ACC112 (cell line): ENCODE results near the gene KIDINS220.
A peak's percentile ranks its signal among the peaks of the same experiment; 100 is the strongest.

Source experiments
- H2AFZ ChIP-seq: fragments of 200-600 bp; sonication (generic); one replicate; pipeline ENCODE4 v1.6.0; 2017; ENCODE audit warnings: antibody characterized with exemption, low read length; ENCODE audit not compliant: unreplicated experiment
- H3K27ac ChIP-seq: fragments of 200-600 bp; sonication (generic); 2 replicates; pipeline ENCODE4 v1.5.1; 2014; ENCODE audit warnings: low read depth, mild to moderate bottlenecking, antibody characterized with exemption, low read length, moderate library complexity
- H3K27me3 ChIP-seq: fragments of 200-600 bp; sonication (generic); 2 replicates; pipeline ENCODE4 v1.6.1; 2014; ENCODE audit warnings: mild to moderate bottlenecking, antibody characterized with exemption, low read length, moderate library complexity, mixed read lengths; ENCODE audit not compliant: insufficient read depth
- H3K36me3 ChIP-seq: fragments of 200-600 bp; sonication (generic); 2 replicates; pipeline ENCODE4 v1.6.1; 2016; ENCODE audit warnings: mild to moderate bottlenecking, antibody characterized with exemption, low read length, moderate library complexity, mixed read lengths; ENCODE audit not compliant: insufficient read depth
- H3K4me1 ChIP-seq: fragments of 200-600 bp; sonication (generic); one replicate; pipeline ENCODE4 v1.6.1; 2016; ENCODE audit warnings: low read length, mixed read lengths; ENCODE audit not compliant: insufficient read depth, unreplicated experiment, control insufficient read depth
- H3K4me3 ChIP-seq: fragments of 200-600 bp; sonication (generic); 2 replicates; pipeline ENCODE4 v1.5.1; 2014; ENCODE audit warnings: mild to moderate bottlenecking, low read depth, low read length
- H3K79me2 ChIP-seq: fragments of 200-600 bp; sonication (generic); one replicate; pipeline ENCODE4 v1.6.0; 2016; ENCODE audit warnings: low read length; ENCODE audit not compliant: control insufficient read depth, unreplicated experiment, insufficient read depth

Gene KIDINS220

DNA sequence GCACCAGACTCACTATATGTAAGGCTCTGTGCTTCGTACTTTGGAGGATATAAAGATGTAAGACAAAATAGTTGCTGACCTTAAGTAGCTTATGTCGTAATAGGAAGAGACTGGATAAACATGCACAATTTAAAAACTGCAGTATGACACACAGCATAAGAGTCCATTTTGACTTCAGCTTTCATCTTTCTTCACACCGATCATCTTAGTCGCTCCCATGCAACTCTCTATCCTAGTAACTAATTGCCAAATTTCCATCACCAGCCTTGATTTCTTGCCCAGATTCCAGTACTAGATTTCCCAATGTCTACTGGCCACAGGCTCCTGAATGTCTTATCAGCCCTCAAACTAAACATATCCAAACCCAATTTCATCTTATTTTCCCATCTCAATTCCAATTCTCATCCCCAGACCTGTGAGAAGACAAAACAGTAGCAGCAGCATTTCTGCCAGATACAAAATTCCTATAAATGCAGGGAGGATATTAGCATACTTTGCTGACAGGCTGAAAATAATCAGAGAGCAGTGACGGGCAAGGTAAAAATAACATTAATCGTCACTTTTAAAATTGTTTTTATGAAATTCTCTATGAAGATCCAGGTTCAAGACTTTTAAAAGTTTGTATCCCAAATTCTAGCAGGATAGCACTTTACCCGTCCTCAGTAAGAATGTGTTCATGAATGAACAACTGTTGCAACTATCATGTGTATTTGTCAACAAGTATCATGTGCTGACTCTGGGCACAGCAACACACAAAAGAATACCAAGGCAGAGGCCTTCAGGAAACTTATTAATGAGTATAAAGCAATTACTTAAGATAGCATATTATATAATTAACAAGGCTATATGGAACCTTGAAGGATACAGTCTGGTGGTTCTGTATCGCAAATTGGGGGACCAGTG lies 42.2 kb downstream of the KIDINS220 start:
- Histone ChIP-seq H3K79me2 (no peaks in the 10 kb centered on the region), H3K4me1 (peaks cover 14% of the 10 kb centered on the region), H3K4me3 (no peak overlapping the region), H3K27ac (peak overlapping the region; percentile 65), H3K27me3 (no peaks in the 10 kb centered on the region), H3K36me3 (peaks cover 22% of the 10 kb centered on the region), H2AFZ (no peak overlapping the region)

DNA sequence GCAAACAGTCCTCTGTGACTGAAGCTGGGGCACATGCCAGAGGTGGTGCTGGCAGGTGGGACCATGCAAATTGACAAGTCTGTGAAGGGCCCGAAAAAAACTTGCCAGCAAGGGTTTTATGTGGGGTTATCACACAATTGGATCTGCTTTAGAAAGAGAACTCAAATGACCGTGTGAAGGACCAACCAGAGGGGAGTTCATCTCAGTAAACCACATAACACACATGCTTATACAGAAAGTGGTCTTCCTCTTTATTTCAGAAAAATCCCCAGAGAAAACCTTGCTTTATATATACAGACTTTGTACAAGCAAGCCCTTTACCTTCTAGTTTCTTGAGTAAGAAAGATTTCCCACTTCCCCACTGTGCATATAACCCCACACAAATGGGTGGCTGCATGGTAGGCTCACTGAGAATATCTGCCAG lies 46.7 kb downstream of the KIDINS220 start:
- Histone ChIP-seq H2AFZ (no peak overlapping the region), H3K4me1 (peaks cover 14% of the 10 kb centered on the region), H3K27ac (no peak overlapping the region), H3K79me2 (no peaks in the 10 kb centered on the region), H3K36me3 (peaks cover 23% of the 10 kb centered on the region), H3K27me3 (no peaks in the 10 kb centered on the region), H3K4me3 (no peak overlapping the region)

DNA sequence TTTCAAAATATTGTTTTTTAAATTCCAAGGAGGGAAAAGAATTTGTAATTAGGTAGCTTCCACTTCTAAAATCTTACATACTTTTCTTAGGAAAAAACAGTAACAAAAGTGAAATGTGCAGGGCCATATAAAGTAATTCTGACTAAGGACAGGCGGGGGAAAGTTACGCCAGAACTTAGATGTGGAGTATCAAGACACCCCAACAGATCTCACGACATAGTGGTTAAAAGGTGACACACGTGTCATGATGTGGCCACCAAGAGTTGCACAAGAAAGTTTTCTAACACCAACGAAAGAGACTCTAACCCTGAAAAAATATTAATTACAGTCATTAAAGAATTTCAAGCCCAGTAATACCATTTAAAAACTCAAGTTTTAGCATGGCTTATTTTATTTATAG lies 51.0 kb downstream of the KIDINS220 start:
- peaks cover 22% of the 10 kb centered on the region for H3K36me3 ChIP-seq
- no peaks in the 10 kb centered on the region for H3K4me1 ChIP-seq

DNA sequence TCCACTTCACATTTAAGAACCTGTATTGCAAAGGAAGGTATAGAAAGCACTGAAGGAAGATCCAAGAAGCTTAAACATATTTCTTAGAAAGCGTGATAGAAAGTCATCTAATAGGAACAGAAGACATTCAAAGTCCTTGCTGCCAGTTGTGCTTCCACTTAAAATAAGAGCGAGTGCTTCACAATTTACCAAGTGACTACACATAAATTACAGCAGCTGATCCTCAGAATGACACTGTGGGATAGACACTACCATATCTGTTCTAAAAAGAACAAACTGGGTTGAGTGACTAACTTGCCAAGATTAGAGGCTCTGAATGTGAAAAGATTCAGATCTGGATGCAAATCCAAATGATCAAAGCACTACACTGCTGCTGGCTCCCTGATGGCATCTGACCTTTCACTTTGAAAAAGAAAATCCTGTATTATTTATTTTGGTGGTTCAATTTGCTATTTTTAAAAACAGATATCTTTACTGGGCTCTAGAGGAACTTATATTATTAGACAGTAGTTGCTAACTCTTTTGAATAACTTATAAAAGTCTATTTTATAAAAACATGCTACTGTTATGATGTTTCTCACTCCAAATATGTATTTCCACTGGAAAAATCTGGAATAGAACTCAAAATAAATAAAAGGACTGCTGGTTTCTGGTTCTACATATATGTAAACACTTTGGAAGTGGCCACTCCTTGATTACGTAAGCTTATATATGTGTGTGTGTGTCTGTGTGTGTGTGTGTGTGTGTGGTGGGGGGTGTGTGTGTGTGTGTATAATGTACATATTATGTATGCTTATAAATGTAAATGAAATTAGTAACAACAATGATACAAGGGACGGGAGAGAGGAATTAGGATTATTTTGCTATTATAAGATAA lies 57.4 kb downstream of the KIDINS220 start:
- H3K4me1 ChIP-seq, result no peaks in the 10 kb centered on the region
- no peaks in the 10 kb centered on the region for H3K27me3 ChIP-seq
- no peaks in the 10 kb centered on the region for H3K79me2 ChIP-seq
- H3K36me3 ChIP-seq, result peaks cover 16% of the 10 kb centered on the region
- H2AFZ ChIP-seq, result no peak overlapping the region
- H3K27ac ChIP-seq, result no peak overlapping the region
- no peak overlapping the region for H3K4me3 ChIP-seq

More for the DNA sequence above, 51.0 kb downstream of the KIDINS220 start:
- no peaks in the 10 kb centered on the region for H3K79me2 ChIP-seq
- H2AFZ ChIP-seq, result no peak overlapping the region
- no peak overlapping the region for H3K4me3 ChIP-seq
- no peak overlapping the region for H3K27ac ChIP-seq
- no peaks in the 10 kb centered on the region for H3K27me3 ChIP-seq

DNA sequence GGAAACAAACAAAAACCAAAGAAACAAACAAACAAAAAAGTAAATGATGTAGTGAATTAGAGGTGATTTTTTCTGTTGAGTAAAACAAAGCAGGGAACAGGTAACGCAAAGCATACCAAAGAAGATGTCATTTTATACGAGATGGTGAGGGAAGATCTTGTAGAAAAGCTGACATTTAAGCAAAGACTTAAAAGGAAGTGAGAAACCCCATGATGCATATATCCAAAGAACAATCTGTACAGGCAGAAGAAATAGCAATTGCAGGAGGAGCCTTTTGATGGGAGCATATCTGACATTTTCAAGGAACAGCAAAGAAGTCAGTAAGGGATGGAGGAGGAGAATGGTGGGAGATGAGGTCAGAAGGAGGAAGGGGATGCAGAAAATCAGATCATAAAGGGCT lies 63.0 kb downstream of the KIDINS220 start:
- H3K27ac ChIP-seq, result no peak overlapping the region
- H3K4me1 ChIP-seq, result no peaks in the 10 kb centered on the region
- no peak overlapping the region for H2AFZ ChIP-seq
- H3K27me3 ChIP-seq, result no peaks in the 10 kb centered on the region
- no peaks in the 10 kb centered on the region for H3K79me2 ChIP-seq
- H3K4me3 ChIP-seq, result no peak overlapping the region
- H3K36me3 ChIP-seq, result peaks cover 7% of the 10 kb centered on the region

DNA sequence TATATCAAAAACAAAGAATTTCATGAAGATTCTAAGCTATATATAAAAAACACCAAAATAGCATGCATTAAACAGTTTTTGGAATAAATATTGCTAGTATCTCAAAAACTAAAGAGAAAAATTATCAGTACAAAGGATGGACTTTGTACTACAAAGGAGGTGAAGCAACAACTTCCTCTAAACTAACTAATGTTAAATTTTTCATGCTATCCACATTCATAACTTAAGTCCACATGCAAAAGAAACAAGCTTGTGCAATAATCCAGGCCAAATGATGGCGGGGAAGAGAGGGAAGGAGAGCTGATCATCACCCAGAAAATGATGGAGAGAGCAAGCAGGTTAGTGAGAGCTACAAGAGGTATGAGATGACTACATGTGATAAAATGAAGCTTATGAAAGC lies 70.1 kb downstream of the KIDINS220 start:
- H2AFZ ChIP-seq, result no peak overlapping the region
- H3K79me2 ChIP-seq, result no peaks in the 10 kb centered on the region
- no peaks in the 10 kb centered on the region; the same call in 1 of the 2 replicates for H3K36me3 ChIP-seq
- no peaks in the 10 kb centered on the region for H3K27me3 ChIP-seq
- H3K4me1 ChIP-seq, result no peaks in the 10 kb centered on the region
- no peak overlapping the region for H3K27ac ChIP-seq
- no peak overlapping the region for H3K4me3 ChIP-seq

DNA sequence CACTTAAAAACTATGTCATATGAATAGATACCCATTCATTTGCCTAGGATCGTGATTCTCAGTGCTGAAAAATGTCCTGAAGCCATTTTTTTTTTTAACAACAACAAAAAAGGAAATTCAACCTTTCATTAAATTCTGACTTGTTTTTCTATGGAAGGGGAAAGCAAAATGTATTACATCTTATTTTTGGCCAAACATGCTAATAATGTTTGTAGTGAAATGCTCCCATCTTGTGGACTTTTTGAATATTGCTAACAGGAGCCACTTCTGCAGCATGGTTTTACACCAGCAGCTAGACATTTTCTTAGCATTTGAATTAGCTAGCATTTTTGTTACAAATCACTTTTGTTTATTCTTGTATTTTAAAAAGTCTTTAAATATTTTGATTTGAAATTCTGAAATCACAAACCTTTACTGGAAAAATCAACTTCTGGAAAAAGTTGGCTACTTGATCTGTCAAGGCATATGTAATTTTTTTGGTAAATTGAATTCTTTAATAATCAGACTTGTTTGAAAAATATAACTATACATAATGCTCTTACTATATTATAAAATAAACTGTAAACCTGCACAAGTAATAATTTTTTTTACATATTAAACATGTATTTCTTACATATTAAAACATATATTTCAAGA lies 75.8 kb downstream of the KIDINS220 start:
- Histone ChIP-seq H3K36me3 (peaks cover 26% of the 10 kb centered on the region), H3K27me3 (no peaks in the 10 kb centered on the region), H3K27ac (no peak overlapping the region), H3K4me1 (no peaks in the 10 kb centered on the region), H3K4me3 (no peak overlapping the region), H3K79me2 (no peaks in the 10 kb centered on the region), H2AFZ (no peak overlapping the region)

DNA sequence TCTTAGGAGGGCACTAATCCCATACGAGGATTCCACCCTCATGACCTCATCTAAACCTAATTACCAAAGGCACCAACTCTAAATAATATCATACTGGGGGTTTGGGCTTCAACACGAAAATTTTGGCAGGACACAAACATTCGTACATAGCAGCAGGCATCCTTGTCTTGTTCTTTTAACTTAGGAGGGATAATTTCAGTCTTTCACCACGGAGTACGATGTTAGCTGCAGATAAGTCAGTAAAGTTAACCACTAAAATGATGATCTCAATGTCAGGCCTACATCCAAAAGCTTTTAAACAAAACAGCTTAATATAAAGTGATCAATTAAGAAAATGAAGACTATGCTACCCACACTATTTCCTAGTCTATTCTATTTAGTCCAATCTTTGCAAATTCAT lies 80.7 kb downstream of the KIDINS220 start:
- Histone ChIP-seq H2AFZ (no peak overlapping the region), H3K4me1 (peaks cover 6% of the 10 kb centered on the region), H3K36me3 (peaks cover 32% of the 10 kb centered on the region), H3K27me3 (no peaks in the 10 kb centered on the region), H3K27ac (no peak overlapping the region), H3K79me2 (no peaks in the 10 kb centered on the region), H3K4me3 (no peak overlapping the region)

DNA sequence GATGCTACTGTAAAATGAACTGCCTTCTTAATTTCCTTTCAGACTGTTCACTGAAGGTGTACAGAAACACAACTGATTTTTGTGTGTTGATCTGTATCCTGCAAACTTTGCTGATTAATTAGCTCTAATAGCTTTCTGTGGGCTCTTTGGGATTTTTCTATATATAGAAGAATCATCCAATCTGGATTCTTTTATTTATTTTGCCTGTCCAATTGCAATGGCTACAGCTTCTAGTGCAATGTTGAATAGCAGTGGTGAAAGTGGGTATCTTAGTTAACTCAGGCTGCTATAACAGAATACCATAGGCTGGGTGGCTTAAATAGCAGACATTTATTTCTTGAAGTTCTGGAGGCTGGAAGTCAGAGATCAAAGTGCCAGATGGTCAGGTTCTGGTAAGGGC lies 81.2 kb downstream of the KIDINS220 start:
- Histone ChIP-seq H3K4me1 (peaks cover 6% of the 10 kb centered on the region), H3K4me3 (no peak overlapping the region), H3K36me3 (peaks cover 32% of the 10 kb centered on the region), H2AFZ (no peak overlapping the region), H3K79me2 (no peaks in the 10 kb centered on the region), H3K27me3 (no peaks in the 10 kb centered on the region), H3K27ac (no peak overlapping the region)

DNA sequence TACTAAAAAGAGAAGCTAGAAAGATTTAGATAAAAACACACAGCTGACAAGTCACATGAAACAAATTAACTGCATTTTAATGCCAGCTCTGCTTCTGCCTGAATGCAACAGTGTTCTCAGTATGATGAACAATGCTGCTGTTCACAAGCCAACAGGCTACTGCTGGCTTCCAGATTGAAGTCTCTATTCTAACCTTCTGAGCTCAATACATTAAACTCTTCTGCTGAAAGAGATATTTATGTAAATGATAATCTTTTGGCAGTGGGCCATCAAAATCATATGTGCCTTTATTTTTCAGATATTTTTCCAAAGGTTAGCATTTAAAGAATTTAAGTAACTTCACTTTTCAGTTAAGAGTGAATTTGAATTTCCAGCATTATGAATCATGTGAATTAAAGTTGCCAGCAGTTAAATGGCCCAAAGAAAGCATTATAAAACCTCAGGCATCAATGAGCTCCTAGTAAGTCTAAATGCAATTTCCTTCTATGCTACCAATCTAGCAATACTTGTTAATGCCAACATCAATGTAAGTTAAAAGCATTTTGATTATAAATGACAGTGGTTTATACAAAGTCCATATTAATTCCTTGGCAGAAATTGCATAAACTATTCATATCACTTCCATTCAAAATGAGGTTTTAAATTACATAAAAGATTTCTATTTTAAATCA lies 83.2 kb downstream of the KIDINS220 start:
- H3K27ac ChIP-seq, result no peak overlapping the region
- H3K36me3 ChIP-seq, result peaks cover 30% of the 10 kb centered on the region
- no peaks in the 10 kb centered on the region for H3K79me2 ChIP-seq
- H3K4me3 ChIP-seq, result no peak overlapping the region
- no peaks in the 10 kb centered on the region for H3K27me3 ChIP-seq
- peaks cover 6% of the 10 kb centered on the region for H3K4me1 ChIP-seq
- H2AFZ ChIP-seq, result no peak overlapping the region
